ENCODE data around the gene CST5.
"Not testable (repeated sequence)": the region's sequence is repeated elsewhere in the genome, so short reads cannot be mapped to it uniquely, and the experiment has no call there.

Gene CST5

DNA sequence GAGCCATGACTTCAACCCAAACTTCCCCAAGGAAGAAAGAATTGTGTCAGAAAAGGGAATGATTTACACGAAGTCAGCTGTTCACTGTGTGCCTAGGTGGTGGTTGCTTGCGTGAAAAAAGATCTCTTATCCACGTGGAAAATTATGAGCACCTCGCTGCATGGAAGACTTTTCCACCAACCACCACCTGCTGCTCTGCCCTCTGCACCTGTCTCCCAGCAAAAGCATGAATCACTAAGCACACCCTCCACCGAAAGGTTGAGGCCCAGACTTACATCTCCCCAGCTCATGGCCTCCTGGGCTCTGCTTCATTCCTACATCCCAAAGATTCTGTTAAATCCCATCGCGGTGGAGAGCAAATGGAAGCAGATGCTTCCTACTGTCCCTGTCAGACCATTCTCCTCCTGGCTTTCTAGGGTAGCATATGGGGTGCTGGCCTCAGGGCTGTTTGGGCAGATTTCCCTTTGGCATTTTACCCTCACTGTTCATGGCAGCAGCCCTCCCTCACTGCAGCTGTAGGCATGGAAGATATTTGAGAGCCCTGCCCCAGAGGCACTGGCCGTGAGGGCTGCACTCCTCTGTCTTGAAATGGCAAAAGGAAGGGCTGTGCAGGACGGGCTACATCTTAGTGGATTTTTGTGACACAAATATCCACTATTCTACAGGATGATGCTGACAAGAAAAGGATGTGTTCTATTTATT lies 37.6 kb upstream of the CST5 start:
- H3K4me3 Mint-ChIP-seq = no peak overlapping the region
- no peak for DNase-seq (ENCODE audit: low spot score)
- no peak overlapping the region for H3K27ac Mint-ChIP-seq
- H3K36me3 Mint-ChIP-seq (ENCODE audit: low read depth) = no peaks in the 10 kb centered on the region
- H3K27me3 Mint-ChIP-seq (ENCODE audit: low read depth) = peaks cover 2% of the 10 kb centered on the region
- no peaks in the 10 kb centered on the region for H3K9me3 Mint-ChIP-seq
- peaks cover 18% of the 10 kb centered on the region for H3K4me1 Mint-ChIP-seq (ENCODE audit: low read depth)

DNA sequence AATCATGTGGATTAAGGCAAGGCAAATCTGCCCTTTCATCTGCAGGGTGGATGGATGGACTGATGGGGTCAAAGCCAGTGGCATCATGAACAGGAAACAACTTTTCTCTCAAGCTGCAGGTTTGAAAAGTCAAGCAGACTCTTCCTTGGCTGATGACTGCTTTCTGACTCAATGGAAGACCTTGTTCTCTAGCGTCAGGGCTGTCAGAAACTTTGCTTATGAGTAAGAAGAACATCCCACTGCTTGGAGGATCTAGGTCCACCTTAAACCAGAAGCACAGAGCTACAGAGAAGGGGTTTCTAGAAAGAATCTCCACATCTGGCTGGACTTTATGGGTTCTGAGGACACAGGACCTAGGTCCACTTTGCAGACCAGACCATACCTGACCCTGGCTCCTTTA lies 36.3 kb upstream of the CST5 start:
- H3K4me1 Mint-ChIP-seq (ENCODE audit: low read depth) = peaks cover 16% of the 10 kb centered on the region
- H3K27ac Mint-ChIP-seq = no peak overlapping the region
- peaks cover 4% of the 10 kb centered on the region for H3K27me3 Mint-ChIP-seq (ENCODE audit: low read depth)
- no peak for DNase-seq (ENCODE audit: low spot score)
- H3K9me3 Mint-ChIP-seq = no peaks in the 10 kb centered on the region
- no peaks in the 10 kb centered on the region for H3K36me3 Mint-ChIP-seq (ENCODE audit: low read depth)
- H3K4me3 Mint-ChIP-seq = no peak overlapping the region

- not testable (repeated sequence) for H3K4me3 Mint-ChIP-seq; H3K4me1 Mint-ChIP-seq (ENCODE audit: low read depth); DNase-seq (ENCODE audit: low spot score); H3K27ac Mint-ChIP-seq; H3K36me3 Mint-ChIP-seq (ENCODE audit: low read depth); H3K9me3 Mint-ChIP-seq; H3K27me3 Mint-ChIP-seq (ENCODE audit: low read depth)
These were observed 34.9 kb upstream of the CST5 start for GRCh38 chr20:23914469-23914868.

- H3K4me1 Mint-ChIP-seq (ENCODE audit: low read depth) = no peaks in the 10 kb centered on the region
- H3K27me3 Mint-ChIP-seq (ENCODE audit: low read depth) = peaks cover 12% of the 10 kb centered on the region
- no peak for DNase-seq (ENCODE audit: low spot score)
- H3K36me3 Mint-ChIP-seq (ENCODE audit: low read depth) = no peaks in the 10 kb centered on the region
- H3K27ac Mint-ChIP-seq = no peak overlapping the region
- peaks cover 34% of the 10 kb centered on the region for H3K9me3 Mint-ChIP-seq
- H3K4me3 Mint-ChIP-seq = no peak overlapping the region
These were observed 30.7 kb upstream of the CST5 start for GRCh38 chr20:23910210-23910609.

GRCh38 chr20:23909390-23909789 lies 29.8 kb upstream of the CST5 start:
- Mint-ChIP-seq H3K27me3 (ENCODE audit: low read depth) (peaks cover 12% of the 10 kb centered on the region), H3K27ac (no peak overlapping the region), H3K9me3 (peaks cover 38% of the 10 kb centered on the region), H3K4me3 (no peak overlapping the region), H3K36me3 (ENCODE audit: low read depth) (no peaks in the 10 kb centered on the region), H3K4me1 (ENCODE audit: low read depth) (no peaks in the 10 kb centered on the region)
- no peak for DNase-seq (ENCODE audit: low spot score)

- no peak for DNase-seq (ENCODE audit: low spot score)
- Mint-ChIP-seq H3K4me1 (ENCODE audit: low read depth) (no peaks in the 10 kb centered on the region), H3K4me3 (no peak overlapping the region), H3K27ac (no peak overlapping the region), H3K36me3 (ENCODE audit: low read depth) (no peaks in the 10 kb centered on the region), H3K9me3 (peaks cover 38% of the 10 kb centered on the region), H3K27me3 (ENCODE audit: low read depth) (peaks cover 10% of the 10 kb centered on the region)
These were observed 28.0 kb upstream of the CST5 start for GRCh38 chr20:23907579-23907978.

- H3K36me3 Mint-ChIP-seq (ENCODE audit: low read depth); H3K27me3 Mint-ChIP-seq (ENCODE audit: low read depth); H3K27ac Mint-ChIP-seq; H3K4me1 Mint-ChIP-seq (ENCODE audit: low read depth); DNase-seq (ENCODE audit: low spot score): not testable (repeated sequence)
- Mint-ChIP-seq H3K4me3 (peak overlapping the region; percentile 46), H3K9me3 (peaks cover 23% of the 10 kb centered on the region)
These were observed 22.8 kb upstream of the CST5 start for GRCh38 chr20:23902396-23902795.

- H3K9me3 Mint-ChIP-seq; H3K36me3 Mint-ChIP-seq (ENCODE audit: low read depth); H3K27ac Mint-ChIP-seq; DNase-seq (ENCODE audit: low spot score); H3K4me3 Mint-ChIP-seq; H3K4me1 Mint-ChIP-seq (ENCODE audit: low read depth): not testable (repeated sequence)
- H3K27me3 Mint-ChIP-seq (ENCODE audit: low read depth) = peaks cover 12% of the 10 kb centered on the region
These were observed 11.3 kb upstream of the CST5 start for GRCh38 chr20:23890867-23891266.

DNA sequence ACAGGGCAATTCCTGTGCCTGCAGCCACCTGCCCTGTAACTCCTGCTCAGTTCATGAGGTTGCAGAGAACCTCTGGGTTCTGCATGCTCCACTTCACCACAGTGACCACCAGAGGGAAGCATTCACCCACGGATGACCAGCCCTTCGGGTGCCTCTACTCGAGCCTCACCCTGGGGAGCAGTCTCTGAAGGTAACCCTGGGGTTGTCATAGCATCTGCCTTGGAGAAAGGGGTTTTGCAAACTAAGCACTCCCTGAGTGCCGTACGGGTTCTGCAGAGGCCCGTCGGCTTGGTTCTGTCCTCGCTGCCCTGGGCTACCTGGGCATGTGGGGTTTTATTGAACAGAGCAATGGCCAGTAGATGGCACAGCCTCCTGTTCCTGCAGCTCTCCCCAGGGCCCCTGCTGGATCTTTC lies 10.2 kb upstream of the CST5 start:
- Mint-ChIP-seq H3K36me3 (ENCODE audit: low read depth) (no peaks in the 10 kb centered on the region), H3K27me3 (ENCODE audit: low read depth) (peaks cover 7% of the 10 kb centered on the region), H3K9me3 (no peaks in the 10 kb centered on the region), H3K27ac (no peak overlapping the region), H3K4me3 (no peak overlapping the region), H3K4me1 (ENCODE audit: low read depth) (no peaks in the 10 kb centered on the region)
- peak; percentile 44 for DNase-seq (ENCODE audit: low spot score)

GRCh38 chr20:23887856-23888255 lies 8.3 kb upstream of the CST5 start:
- no peaks in the 10 kb centered on the region for H3K9me3 Mint-ChIP-seq
- no peaks in the 10 kb centered on the region for H3K36me3 Mint-ChIP-seq (ENCODE audit: low read depth)
- no peaks in the 10 kb centered on the region for H3K4me1 Mint-ChIP-seq (ENCODE audit: low read depth)
- H3K27ac Mint-ChIP-seq = no peak overlapping the region
- H3K27me3 Mint-ChIP-seq (ENCODE audit: low read depth) = peaks cover 3% of the 10 kb centered on the region
- no peak overlapping the region for H3K4me3 Mint-ChIP-seq
- DNase-seq (ENCODE audit: low spot score) = no peak

DNA sequence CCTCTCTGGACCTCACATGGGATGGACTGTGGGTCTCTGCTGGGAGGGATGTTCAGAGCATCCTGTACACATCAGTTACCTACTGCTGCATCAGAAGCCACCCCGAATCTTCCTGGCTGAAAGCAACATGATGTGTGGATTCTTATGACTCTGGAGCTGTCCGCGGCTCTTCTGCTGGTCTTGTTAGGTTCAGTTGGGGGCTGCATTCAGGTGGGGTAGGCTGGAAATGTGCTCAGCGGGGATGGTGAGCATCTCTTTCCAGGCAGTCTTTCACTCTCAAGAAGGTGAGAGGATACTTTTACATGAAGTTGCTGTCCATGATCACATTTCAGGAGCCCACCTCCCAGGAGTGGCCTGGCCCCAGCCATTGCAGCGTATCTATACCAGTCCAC lies 5.2 kb upstream of the CST5 start:
- Mint-ChIP-seq H3K4me3 (no peak overlapping the region), H3K9me3 (no peaks in the 10 kb centered on the region), H3K36me3 (ENCODE audit: low read depth) (no peaks in the 10 kb centered on the region), H3K27ac (no peak overlapping the region), H3K4me1 (ENCODE audit: low read depth) (no peaks in the 10 kb centered on the region), H3K27me3 (ENCODE audit: low read depth) (no peaks in the 10 kb centered on the region)
- DNase-seq (ENCODE audit: low spot score) = no peak

DNA sequence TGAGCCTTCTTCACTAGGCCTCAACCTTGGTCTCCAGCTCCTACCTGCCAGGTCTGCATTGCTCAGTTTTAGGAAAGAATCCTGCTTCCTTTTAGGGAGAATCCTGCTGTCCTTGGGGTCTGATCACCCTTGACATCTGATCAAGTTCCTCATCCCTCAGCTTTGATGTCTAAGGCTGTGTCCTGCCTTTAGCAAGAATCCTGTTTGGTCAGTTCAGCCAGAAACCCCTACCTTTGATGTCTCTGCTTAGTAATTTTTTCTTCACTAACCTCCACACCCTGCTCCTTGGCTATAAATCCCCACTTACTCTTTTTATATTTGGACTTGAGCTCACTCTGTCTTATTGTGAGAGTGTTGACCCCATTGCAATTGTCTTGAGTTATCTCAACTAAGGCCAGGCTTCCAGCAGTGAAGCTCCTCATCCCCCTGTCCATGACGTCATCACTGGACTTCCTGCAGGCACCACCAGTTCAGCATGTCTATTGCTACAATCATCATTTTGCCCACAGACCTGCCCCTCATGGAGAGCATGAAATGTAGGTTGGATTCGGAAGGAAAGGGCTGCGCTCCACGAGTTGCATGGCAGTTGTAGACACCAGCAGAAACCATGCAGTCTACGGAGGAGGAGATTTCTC lies 4.7 kb upstream of the CST5 start:
- no peaks in the 10 kb centered on the region for H3K9me3 Mint-ChIP-seq
- H3K4me1 Mint-ChIP-seq (ENCODE audit: low read depth) = no peaks in the 10 kb centered on the region
- no peak overlapping the region for H3K27ac Mint-ChIP-seq
- H3K4me3 Mint-ChIP-seq = no peak overlapping the region
- no peak for DNase-seq (ENCODE audit: low spot score)
- no peaks in the 10 kb centered on the region for H3K27me3 Mint-ChIP-seq (ENCODE audit: low read depth)
- no peaks in the 10 kb centered on the region for H3K36me3 Mint-ChIP-seq (ENCODE audit: low read depth)

GRCh38 chr20:23881371-23881770 lies 1.8 kb upstream of the CST5 start:
- no peak for DNase-seq (ENCODE audit: low spot score)
- Mint-ChIP-seq H3K4me3 (no peak overlapping the region), H3K36me3 (ENCODE audit: low read depth) (no peaks in the 10 kb centered on the region), H3K27ac (no peak overlapping the region), H3K4me1 (ENCODE audit: low read depth) (no peaks in the 10 kb centered on the region), H3K27me3 (ENCODE audit: low read depth) (no peaks in the 10 kb centered on the region), H3K9me3 (no peaks in the 10 kb centered on the region)

- Mint-ChIP-seq H3K36me3 (ENCODE audit: low read depth) (no peaks in the 10 kb centered on the region), H3K4me3 (no peak overlapping the region), H3K9me3 (no peaks in the 10 kb centered on the region), H3K27me3 (ENCODE audit: low read depth) (no peaks in the 10 kb centered on the region), H3K27ac (no peak overlapping the region), H3K4me1 (ENCODE audit: low read depth) (no peaks in the 10 kb centered on the region)
- DNase-seq (ENCODE audit: low spot score) = no peak
These were observed 869 bp upstream of the CST5 start for GRCh38 chr20:23880417-23880816.
